ENCODE measurements around the gene DDX41. TPM values are rescaled to one million over a fixed set of nuclear protein-coding genes. Genes with fewer than 3 reads are reported as not detected.

Gene DDX41
- total RNA-seq, 1 experiment from 2014 or later: 133 TPM

GRCh38 chr5:177470759-177471536 lies 45.8 kb downstream of the DDX41 start:
- no peak overlapping the region for H2BK12ac ChIP-seq (ENCODE audit: insufficient read length, low read depth, low read length)
- no peak overlapping the region for H2AFZ ChIP-seq (ENCODE audit: low read length)
- H2AK5ac ChIP-seq (ENCODE audit: insufficient read length, low read length): no peak overlapping the region
- H3K4me2 ChIP-seq (ENCODE audit: insufficient read depth, insufficient read length, low read length): no peak overlapping the region
- no peak overlapping the region for H3K18ac ChIP-seq (ENCODE audit: insufficient read length, low read depth, low read length)
- no peak for DNase-seq
- no peaks in the 10 kb centered on the region for H4K20me1 ChIP-seq (ENCODE audit: control insufficient read depth, insufficient read depth, insufficient read length)
- H3K4me1 ChIP-seq (ENCODE audit: insufficient read depth, low read length): peaks cover 24% of the 10 kb centered on the region; the same call in 1 of the 2 replicates
- no peaks in the 10 kb centered on the region for H3K27me3 ChIP-seq (ENCODE audit: insufficient read depth, low read length)
- H4K8ac ChIP-seq (replicated peaks; ENCODE audit: insufficient read length, low read depth, low read length): no peak overlapping the region
- no peak for TF ChIP-seq CTCF (conservative IDR thresholded peaks at IDR 0.05)
- H2BK120ac ChIP-seq (ENCODE audit: low read depth, low read length, poor library complexity, severe bottlenecking): no peak overlapping the region
- Mint-ChIP-seq H3K36me3 (ENCODE audit: insufficient read depth in 1 of 3, low read depth in 3 of 3) (peaks cover 43 to 61% (median 59%) of the 10 kb centered on the region in 3 experiments), H3K4me1 (peaks cover 36 to 60% of the 10 kb centered on the region in 2 experiments), H3K27ac (peak overlapping the region; percentile 95 to 96 (median 95)), H3K9me3 (peaks cover 0 to 2% of the 10 kb centered on the region in 2 experiments; a peak in 1 of 5 replicates), H3K27me3 (ENCODE audit: low read depth) (no peaks in the 10 kb centered on the region; the same call in 1 of the 2 replicates), H3K4me3 (peak overlapping the region; percentile 83 to 89)
- H3K9ac ChIP-seq (ENCODE audit: extremely low read depth, insufficient read length, low read length): no peak overlapping the region
- peaks cover 26% of the 10 kb centered on the region; the same call in 1 of the 2 replicates for H3K79me2 ChIP-seq (ENCODE audit: insufficient read depth, low read length)
- H3K79me1 ChIP-seq (ENCODE audit: insufficient read depth, low read depth, low read length, poor library complexity, severe bottlenecking): peaks cover 10% of the 10 kb centered on the region
- H2BK15ac ChIP-seq (ENCODE audit: low read depth, low read length): no peak overlapping the region
- no peak overlapping the region for H2BK5ac ChIP-seq (ENCODE audit: insufficient read length, low read length)
- no peak overlapping the region for H3K23ac ChIP-seq (ENCODE audit: insufficient read length, low read depth, low read length)
- peaks cover 4% of the 10 kb centered on the region for H3K23me2 ChIP-seq (ENCODE audit: insufficient read length, low read depth, low read length, poor library complexity, severe bottlenecking)
- H3K4ac ChIP-seq (ENCODE audit: low read depth, low read length): no peak overlapping the region
- no peaks in the 10 kb centered on the region for H3K9me3 ChIP-seq (ENCODE audit: control insufficient read depth, low read depth, low read length)
- H3K27ac ChIP-seq (ENCODE audit: insufficient read length, low read depth, low read length): no peak overlapping the region
- H4K91ac ChIP-seq (ENCODE audit: insufficient read length, low read depth, low read length): no peak overlapping the region
- H3K56ac ChIP-seq (ENCODE audit: insufficient read length, low read depth, low read length): no peak overlapping the region
- H4K5ac ChIP-seq (ENCODE audit: insufficient read length, low read depth, low read length): no peak overlapping the region
- H3K14ac ChIP-seq (ENCODE audit: insufficient read depth, low read length): no peak overlapping the region
- no CpG with 5 or more reads among the region's 10 CpGs for WGBS (ENCODE audit: extremely low coverage, insufficient read length, low lambda C conversion rate)
- no peak overlapping the region for H2BK20ac ChIP-seq (ENCODE audit: low read depth, low read length, poor library complexity, severe bottlenecking)
- H3T11ph ChIP-seq (ENCODE audit: low read length): no peak overlapping the region

Data from H9 (cell line).